Measurements from ENCODE around the gene CHPT1. TPM values are rescaled to one million over a fixed set of nuclear protein-coding genes. Genes with fewer than 3 reads are reported as not detected.
"Not testable (repeated sequence)": the region's sequence is repeated elsewhere in the genome, so short reads cannot be mapped to it uniquely, and the experiment has no call there.

CHPT1 gene
- total and polyA plus RNA-seq, 8 donors = 26.8 to 69.0 (median 30.4) TPM

- no peak for TF ChIP-seq CTCF (IDR thresholded peaks at IDR 0.05)
- no peaks in the 10 kb centered on the region for H3K27me3 ChIP-seq
- no peak overlapping the region for H3K27ac ChIP-seq
These were observed 16.8 kb upstream of the CHPT1 start for GRCh38 chr12:101680647-101681046.

DNA sequence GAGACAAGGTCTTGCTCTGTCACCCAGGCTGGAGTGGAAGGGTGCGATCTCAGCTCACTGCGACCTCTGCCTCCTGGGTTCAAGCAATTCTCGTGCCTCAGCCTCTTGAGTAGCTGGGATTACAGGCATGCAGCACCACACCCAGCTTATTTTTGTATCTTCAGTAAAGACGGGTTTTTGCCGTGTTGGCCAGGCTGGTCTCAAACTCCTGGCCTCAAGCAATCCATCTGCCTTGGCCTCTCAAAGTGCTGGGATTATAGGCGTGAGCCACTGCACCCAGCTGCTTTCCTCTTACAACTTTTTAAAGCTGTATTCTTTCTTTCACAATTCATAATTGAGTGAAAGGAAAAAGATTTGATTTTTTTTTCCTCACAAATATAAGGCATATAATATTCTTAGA, 15.8 kb upstream of the CHPT1 start:
- H3K4me3 ChIP-seq; intact Hi-C loops (cut with DNase I); ATAC-seq; H3K36me3 ChIP-seq; H3K27ac ChIP-seq; DNase-seq; H3K9me3 ChIP-seq; H3K4me1 ChIP-seq; H3K27me3 ChIP-seq: not testable (repeated sequence)

More at GRCh38 chr12:101680647-101681046, 16.8 kb upstream of the CHPT1 start:
- Histone ChIP-seq H3K4me3 (no peak overlapping the region), H3K4me1 (no peaks in the 10 kb centered on the region), H3K36me3 (no peaks in the 10 kb centered on the region), H3K9me3 (no peaks in the 10 kb centered on the region)
- no peak for ATAC-seq
- no peak for DNase-seq
- intact Hi-C loops (cut with DNase I) = no loop called here

DNA sequence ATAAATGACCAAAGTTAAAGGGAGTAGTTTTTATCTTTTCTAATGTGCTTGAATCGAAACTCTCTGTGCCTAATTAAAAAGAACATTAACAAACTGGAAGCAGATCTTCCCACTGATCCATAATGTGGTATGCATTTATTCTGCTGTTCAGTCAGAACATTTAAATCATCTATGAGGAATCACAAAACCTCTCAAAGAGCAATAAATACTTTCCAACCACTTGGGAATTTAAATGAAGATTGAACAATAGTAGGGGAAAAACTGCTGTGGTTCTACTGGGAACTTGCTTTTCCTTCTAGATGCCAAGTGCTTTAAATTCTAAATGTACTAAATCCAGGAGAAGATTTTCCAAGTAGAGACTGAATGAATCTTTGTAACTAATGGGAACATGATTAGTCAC, 12.3 kb upstream of the CHPT1 start:
- no peak for ATAC-seq
- no peak for DNase-seq
- Histone ChIP-seq H3K9me3 (no peaks in the 10 kb centered on the region), H3K4me3 (no peak overlapping the region), H3K27ac (no peak overlapping the region), H3K4me1 (no peaks in the 10 kb centered on the region), H3K27me3 (no peaks in the 10 kb centered on the region), H3K36me3 (no peaks in the 10 kb centered on the region)
- TF ChIP-seq CTCF (IDR thresholded peaks at IDR 0.05) = no peak
- intact Hi-C loops (cut with DNase I) = no loop called here

GRCh38 chr12:101686176-101686575, 11.3 kb upstream of the CHPT1 start:
- ATAC-seq (no peak), DNase-seq (no peak)
- no peaks in the 10 kb centered on the region for H3K4me1 ChIP-seq
- no peaks in the 10 kb centered on the region for H3K27me3 ChIP-seq
- no peak overlapping the region for H3K4me3 ChIP-seq
- intact Hi-C loops (cut with DNase I) = no loop called here
- H3K27ac ChIP-seq = no peak overlapping the region
- no peaks in the 10 kb centered on the region for H3K36me3 ChIP-seq
- no peaks in the 10 kb centered on the region for H3K9me3 ChIP-seq
- no peak for TF ChIP-seq CTCF (IDR thresholded peaks at IDR 0.05)

DNA sequence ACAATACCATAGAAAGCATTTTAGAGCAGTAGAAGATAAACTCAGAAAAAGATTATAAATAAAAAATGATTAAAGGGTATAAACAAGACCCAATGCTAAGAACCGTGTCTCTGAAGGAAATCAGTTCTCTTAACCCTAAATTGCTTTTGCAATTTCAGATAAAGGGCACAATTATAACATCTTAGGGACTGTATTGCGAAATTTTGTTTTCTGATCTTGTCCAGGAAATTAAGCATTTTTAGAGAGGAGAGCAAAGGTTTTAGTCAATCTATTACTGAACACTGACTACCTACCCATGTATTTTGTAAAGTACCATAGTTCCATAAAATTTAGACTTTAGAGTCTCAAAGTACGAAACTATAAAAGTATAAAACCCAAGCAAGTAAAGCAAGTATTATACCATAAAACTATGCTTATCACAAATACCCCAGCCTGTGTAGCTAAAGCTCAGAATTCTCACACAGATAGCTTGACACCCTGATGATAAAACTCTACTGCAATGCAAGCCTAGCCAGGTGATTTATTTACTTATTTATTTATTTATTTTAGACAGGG, 6.8 kb upstream of the CHPT1 start:
- no peaks in the 10 kb centered on the region for H3K9me3 ChIP-seq
- TF ChIP-seq CTCF (IDR thresholded peaks at IDR 0.05) = no peak
- H3K27me3 ChIP-seq = no peaks in the 10 kb centered on the region
- H3K4me3 ChIP-seq = no peak overlapping the region
- H3K4me1 ChIP-seq = peaks cover 0 to 2% of the 10 kb centered on the region in 2 donors
- H3K36me3 ChIP-seq = no peaks in the 10 kb centered on the region
- intact Hi-C loops (cut with DNase I) = no loop called here
- ATAC-seq (no peak), DNase-seq (no peak)
- H3K27ac ChIP-seq = no peak overlapping the region

DNA sequence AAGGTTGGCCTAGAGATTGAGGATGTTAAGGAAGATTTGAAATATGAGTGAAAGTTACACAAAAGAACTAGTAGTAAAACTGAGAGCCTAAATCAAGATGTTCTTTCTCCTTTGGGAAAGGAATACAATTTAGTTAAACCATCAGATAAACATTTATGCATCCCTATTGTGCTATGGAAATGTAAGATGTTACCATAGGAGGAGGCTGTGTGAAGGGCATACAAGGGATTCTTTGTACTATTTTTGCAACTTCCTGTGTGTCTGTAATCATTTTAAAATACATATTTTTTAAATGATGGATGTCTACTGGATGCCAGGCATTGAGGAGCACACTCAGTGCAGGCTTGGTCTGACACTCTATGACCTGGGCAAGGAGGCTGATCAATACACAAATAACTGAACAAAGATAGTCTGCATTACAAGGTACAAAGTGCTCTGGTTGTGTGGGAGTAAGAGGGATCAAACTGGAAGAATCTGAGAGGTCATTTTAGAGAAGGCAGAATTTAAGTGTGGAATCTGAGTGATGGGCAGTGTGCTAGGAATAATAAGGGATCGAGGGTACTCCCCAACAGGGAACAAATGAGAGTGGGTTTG, 5.8 kb upstream of the CHPT1 start:
- Histone ChIP-seq H3K27me3 (no peaks in the 10 kb centered on the region), H3K36me3 (no peaks in the 10 kb centered on the region), H3K4me1 (peaks cover 5 to 11% of the 10 kb centered on the region in 2 donors), H3K9me3 (no peaks in the 10 kb centered on the region), H3K4me3 (no peak overlapping the region), H3K27ac (no peak overlapping the region)
- DNase-seq = no peak
- TF ChIP-seq CTCF (IDR thresholded peaks at IDR 0.05) = no peak
- no peak for ATAC-seq
- intact Hi-C loops (cut with DNase I) = no loop called here
